D721Med (cell line): ENCODE results near the gene KCNK1.

Source experiments
- DNase-seq: peaks from one replicate; pipeline ENCODE4 v3.0.0; 2011; ENCODE audit warnings: low spot score; ENCODE audit not compliant: insufficient read length
- FAIRE-seq: peaks from 2 replicates; lab custom pipeline; 2011; peaks lifted over from hg19 to GRCh38; lab: Jason Lieb, UNC
- TF ChIP-seq, protein P1 (sequence below): IDR thresholded peaks from 2 replicates; pipeline ENCODE4 v1.5.1; 2012; ENCODE audit warnings: mild to moderate bottlenecking, control low read depth; ENCODE audit not compliant: insufficient read depth; ENCODE audit errors: missing control alignments

Gene KCNK1

GRCh38 chr1:233627376-233627775 is 13.5 kb downstream of the KCNK1 start:
- no peak for DNase-seq
- no peak for FAIRE-seq
- TF ChIP-seq, protein P1, sequence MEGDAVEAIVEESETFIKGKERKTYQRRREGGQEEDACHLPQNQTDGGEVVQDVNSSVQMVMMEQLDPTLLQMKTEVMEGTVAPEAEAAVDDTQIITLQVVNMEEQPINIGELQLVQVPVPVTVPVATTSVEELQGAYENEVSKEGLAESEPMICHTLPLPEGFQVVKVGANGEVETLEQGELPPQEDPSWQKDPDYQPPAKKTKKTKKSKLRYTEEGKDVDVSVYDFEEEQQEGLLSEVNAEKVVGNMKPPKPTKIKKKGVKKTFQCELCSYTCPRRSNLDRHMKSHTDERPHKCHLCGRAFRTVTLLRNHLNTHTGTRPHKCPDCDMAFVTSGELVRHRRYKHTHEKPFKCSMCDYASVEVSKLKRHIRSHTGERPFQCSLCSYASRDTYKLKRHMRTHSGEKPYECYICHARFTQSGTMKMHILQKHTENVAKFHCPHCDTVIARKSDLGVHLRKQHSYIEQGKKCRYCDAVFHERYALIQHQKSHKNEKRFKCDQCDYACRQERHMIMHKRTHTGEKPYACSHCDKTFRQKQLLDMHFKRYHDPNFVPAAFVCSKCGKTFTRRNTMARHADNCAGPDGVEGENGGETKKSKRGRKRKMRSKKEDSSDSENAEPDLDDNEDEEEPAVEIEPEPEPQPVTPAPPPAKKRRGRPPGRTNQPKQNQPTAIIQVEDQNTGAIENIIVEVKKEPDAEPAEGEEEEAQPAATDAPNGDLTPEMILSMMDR: no peak

GRCh38 chr1:233627823-233628222 is 13.9 kb downstream of the KCNK1 start:
- TF ChIP-seq, protein P1: no peak
- no peak for FAIRE-seq
- no peak for DNase-seq

- no peak for FAIRE-seq
- TF ChIP-seq, protein P1: no peak
- DNase-seq: no peak
Observed at GRCh38 chr1:233629305-233629935, 15.5 kb downstream of the KCNK1 start.

DNA sequence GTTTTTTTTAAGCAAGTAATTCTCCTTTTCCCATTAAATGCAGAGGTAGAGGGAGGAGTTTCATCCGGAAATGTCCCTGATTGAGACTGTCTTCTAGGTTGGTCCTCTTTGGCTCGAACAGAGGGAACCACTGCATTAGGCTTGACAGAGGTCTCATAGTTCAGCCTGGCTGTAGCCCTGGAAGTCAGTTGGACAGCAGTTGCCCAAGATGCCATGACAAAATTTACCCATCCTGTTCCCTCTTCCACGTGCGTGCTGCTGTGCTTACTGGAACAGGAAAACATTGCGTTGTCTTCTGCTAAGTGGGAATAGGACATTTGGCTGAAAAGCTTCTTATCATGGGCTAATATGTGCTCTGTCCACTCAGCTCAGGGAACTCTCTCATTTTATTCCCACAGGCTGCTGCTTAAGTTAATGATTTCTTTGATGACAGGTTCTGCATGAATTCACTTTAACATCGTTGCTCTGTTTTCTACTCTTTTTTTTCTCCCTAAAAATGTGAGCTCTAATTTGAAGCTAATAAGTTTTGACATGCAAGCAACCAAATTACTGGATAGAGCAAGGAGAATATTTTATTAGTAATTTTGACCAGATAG is 18.0 kb downstream of the KCNK1 start:
- FAIRE-seq: no peak
- TF ChIP-seq, protein P1: no peak

DNA sequence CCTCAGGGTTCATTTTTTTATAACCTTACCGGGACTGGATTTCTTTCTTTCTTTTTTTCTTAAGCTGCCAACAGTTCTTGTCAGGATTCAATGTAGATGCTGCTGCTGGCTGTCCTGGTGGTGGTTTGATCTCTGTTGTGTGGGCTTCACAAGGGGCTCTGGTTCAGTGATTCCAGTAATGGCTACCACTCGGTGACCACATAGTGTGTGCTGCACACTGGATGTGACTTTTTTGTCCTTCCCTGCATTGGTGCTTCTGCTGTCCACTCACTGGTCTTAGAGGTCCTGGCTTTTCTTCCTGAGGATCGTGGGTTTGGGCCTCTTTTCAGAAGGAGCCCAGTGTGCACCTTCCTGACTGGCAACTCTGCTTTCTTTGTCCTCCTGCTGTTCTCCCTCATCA is 18.5 kb downstream of the KCNK1 start:
- TF ChIP-seq, protein P1: no peak
- no peak for FAIRE-seq
- no peak for DNase-seq

More for the DNA sequence above, 18.0 kb downstream of the KCNK1 start:
- no peak for DNase-seq

DNA sequence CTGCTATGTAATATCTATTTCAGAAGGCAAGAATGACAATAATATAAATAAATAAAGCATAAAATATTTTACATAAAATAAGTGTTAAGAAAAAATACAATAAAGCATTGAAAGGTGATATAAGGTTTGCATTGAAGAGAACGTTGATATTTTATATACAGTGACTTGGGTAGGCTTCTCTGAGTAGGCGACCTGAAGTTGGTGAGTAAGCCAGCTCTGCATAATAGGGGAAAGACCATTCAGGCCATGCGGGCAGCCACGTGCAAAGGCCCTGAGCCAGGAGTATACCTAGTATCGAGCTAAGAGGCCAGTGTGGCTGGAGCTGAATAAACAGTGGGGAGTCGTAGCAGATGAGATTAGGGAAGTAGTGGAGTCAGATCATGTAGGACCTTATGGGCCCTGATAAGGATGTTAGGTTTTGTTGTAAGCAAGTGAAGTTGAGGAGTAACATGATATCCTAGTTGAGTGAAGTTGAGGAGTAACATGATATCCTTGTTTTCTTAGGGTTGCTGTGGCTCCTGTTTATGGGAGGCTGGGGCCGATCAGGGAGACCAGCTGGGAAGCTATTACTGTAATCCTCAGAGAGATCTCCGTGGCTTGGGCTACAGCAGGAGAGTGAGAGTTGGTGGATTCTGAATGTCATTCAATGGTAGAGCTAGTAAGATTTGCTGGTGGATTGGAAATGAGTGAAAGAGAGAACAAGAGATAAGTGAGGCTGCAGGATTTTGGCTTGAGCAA is 22.0 kb downstream of the KCNK1 start:
- no peak for DNase-seq
- FAIRE-seq: no peak

More for the DNA sequence above, 22.0 kb downstream of the KCNK1 start:
- TF ChIP-seq, protein P1: no peak
